IMR-90 (cell line): ENCODE measurements around the gene MTA2.

Experiments used
- POLR2A ChIP-seq: IDR thresholded peaks from 2 replicates; pipeline ENCODE4 v1.6.1; 2012; ENCODE audit warnings: mild to moderate bottlenecking, low read depth, low read length
- TF ChIP-seq, protein P1 (sequence below): conservative IDR thresholded peaks from 2 replicates; pipeline ENCODE4 v1.5.1; 2012; ENCODE audit warnings: mild to moderate bottlenecking, low read depth, low read length, improper control_type of control experiment

DNA sequence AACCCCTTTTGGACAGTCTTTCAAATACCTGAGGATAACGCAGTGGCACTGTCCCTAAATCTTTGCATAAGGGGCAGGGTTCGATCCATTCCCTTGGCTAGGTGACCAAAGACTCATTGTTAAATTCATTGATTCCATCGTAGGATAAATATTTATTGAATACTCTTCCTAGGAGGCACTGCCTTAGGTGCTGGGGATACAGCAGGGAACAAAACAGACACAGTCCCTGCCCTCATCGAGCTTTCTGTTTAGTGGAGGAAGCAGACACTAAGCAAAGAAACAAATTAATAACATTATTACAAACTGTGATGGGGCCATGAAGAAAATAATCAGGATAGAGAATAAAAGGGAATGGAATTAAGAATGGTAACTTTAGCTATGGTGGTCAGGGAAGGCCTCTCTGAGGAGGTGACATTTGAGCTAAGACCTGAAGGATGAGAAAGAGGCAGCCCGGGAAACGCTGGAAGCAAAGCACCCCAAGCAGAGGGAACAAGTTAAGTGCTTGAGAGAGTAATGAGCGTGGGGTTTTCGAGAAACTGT is 19.4 kb upstream of the MTA2 start:
- TF ChIP-seq POLR2A, result no peak
- TF ChIP-seq, protein P1, sequence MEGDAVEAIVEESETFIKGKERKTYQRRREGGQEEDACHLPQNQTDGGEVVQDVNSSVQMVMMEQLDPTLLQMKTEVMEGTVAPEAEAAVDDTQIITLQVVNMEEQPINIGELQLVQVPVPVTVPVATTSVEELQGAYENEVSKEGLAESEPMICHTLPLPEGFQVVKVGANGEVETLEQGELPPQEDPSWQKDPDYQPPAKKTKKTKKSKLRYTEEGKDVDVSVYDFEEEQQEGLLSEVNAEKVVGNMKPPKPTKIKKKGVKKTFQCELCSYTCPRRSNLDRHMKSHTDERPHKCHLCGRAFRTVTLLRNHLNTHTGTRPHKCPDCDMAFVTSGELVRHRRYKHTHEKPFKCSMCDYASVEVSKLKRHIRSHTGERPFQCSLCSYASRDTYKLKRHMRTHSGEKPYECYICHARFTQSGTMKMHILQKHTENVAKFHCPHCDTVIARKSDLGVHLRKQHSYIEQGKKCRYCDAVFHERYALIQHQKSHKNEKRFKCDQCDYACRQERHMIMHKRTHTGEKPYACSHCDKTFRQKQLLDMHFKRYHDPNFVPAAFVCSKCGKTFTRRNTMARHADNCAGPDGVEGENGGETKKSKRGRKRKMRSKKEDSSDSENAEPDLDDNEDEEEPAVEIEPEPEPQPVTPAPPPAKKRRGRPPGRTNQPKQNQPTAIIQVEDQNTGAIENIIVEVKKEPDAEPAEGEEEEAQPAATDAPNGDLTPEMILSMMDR, result no peak
